Measurements from ENCODE around the gene CDH4. TPM values are rescaled to one million over a fixed set of nuclear protein-coding genes. Genes with fewer than 3 reads are reported as not detected.

CDH4 gene
- total RNA-seq, 1 donor from 2014 or later: 3.2 TPM

DNA sequence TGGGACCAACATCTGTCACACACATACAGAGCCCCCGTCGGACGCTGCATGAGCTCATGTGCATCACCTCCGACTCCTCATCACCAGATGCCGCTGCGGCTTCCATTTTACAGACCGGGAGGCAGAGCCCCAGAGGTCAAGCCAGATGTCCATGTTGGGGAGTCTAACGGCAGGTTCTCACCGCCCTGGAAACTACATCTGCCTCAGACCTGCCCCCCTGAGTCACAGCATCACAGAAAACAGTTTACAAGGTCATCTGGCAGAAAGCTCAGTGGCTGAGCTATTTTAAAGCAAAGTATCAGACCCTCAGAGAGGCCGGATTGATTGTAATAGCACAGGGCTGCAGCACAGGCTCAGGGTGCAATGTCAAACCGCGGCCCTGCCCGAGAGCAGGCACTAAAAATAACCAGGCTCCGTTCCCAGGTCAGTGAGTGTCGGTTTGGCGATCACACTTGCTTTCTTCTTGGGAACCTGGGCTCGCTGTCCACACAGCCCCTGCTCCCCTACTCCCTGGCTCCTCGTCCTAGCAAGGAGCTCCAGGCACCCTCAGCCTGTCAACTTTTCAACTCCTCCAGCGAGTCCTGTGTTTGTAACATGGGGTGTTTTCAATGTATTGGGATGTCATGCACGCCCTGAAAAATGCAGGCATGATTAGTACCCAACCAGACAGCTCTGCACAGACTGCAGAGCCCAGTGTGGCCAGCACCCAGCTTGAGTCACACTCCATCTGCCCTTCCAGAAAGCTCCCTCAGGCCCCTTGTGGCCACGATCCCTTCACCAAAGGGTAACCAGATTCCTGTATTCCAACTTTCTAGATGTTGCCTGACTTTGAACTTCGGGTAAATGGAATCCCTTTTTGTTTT, 264.5 kb downstream of the CDH4 start:
- no peak for FAIRE-seq
- H3K9me3 ChIP-seq (ENCODE audit: insufficient read depth, low read depth, low read length): no peaks in the 10 kb centered on the region
- Mint-ChIP-seq H3K9me3 (ENCODE audit: unreplicated experiment) (no peaks in the 10 kb centered on the region), H3K27ac (ENCODE audit: unreplicated experiment) (no peak overlapping the region), H3K27me3 (ENCODE audit: low read depth, unreplicated experiment) (peaks cover 15% of the 10 kb centered on the region), H3K36me3 (ENCODE audit: low read depth, unreplicated experiment) (no peaks in the 10 kb centered on the region), H3K4me3 (ENCODE audit: unreplicated experiment) (no peak overlapping the region), H3K4me1 (ENCODE audit: low read depth, unreplicated experiment) (peaks cover 22% of the 10 kb centered on the region)
- H3K9ac ChIP-seq (ENCODE audit: low read length): no peak overlapping the region
- H3K79me2 ChIP-seq (ENCODE audit: insufficient read depth, low read length): no peaks in the 10 kb centered on the region
- peak; percentile 25 for DNase-seq (ENCODE audit: low read depth)
- H3K4me1 ChIP-seq (ENCODE audit: insufficient read depth, low read length): peaks cover 15% of the 10 kb centered on the region
- no peak overlapping the region for H3K4me3 ChIP-seq (ENCODE audit: insufficient read depth, low read depth, low read length)
- H3K27me3 ChIP-seq (ENCODE audit: insufficient read depth, low read length): no peaks in the 10 kb centered on the region
- no peaks in the 10 kb centered on the region for H3K36me3 ChIP-seq (ENCODE audit: insufficient read depth, low read length)
- TF ChIP-seq EZH2 (IDR thresholded peaks at IDR 0.05; ENCODE audit: insufficient read depth, low read length): no peak
- TF ChIP-seq, protein P1, sequence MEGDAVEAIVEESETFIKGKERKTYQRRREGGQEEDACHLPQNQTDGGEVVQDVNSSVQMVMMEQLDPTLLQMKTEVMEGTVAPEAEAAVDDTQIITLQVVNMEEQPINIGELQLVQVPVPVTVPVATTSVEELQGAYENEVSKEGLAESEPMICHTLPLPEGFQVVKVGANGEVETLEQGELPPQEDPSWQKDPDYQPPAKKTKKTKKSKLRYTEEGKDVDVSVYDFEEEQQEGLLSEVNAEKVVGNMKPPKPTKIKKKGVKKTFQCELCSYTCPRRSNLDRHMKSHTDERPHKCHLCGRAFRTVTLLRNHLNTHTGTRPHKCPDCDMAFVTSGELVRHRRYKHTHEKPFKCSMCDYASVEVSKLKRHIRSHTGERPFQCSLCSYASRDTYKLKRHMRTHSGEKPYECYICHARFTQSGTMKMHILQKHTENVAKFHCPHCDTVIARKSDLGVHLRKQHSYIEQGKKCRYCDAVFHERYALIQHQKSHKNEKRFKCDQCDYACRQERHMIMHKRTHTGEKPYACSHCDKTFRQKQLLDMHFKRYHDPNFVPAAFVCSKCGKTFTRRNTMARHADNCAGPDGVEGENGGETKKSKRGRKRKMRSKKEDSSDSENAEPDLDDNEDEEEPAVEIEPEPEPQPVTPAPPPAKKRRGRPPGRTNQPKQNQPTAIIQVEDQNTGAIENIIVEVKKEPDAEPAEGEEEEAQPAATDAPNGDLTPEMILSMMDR (IDR thresholded peaks at IDR 0.05; ENCODE audit: insufficient read depth, low read depth, low read length): no peak
- H4K20me1 ChIP-seq (ENCODE audit: insufficient read depth, low read length): peaks cover 22% of the 10 kb centered on the region
- peak overlapping the region; percentile 31 for H3K4me2 ChIP-seq (ENCODE audit: low read length)
- H3K27ac ChIP-seq (ENCODE audit: low read depth, low read length): no peak overlapping the region
- no peak overlapping the region for H2AFZ ChIP-seq (ENCODE audit: low read depth, low read length)

DNA sequence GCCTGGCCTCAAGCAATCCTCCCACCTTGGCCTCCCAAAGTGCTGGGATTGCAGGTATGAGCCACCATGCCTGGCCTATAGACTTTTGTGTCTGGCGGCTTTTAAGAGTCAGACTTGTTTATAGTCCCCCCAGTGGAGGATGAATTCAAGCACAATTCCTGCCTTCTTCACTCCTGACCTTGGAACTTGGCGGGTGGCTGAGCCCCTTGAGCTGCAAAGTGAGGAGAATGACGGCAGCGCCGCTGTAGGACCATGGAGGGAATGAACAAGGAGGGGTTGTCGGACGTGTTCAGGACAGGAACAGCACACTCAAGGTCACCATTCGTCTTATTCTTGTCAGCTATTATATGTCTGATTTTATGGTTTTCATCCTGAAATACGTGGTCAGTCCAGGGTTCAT, 265.4 kb downstream of the CDH4 start:
- no peak for FAIRE-seq
- Histone ChIP-seq H3K4me1 (ENCODE audit: insufficient read depth, low read length) (peaks cover 21% of the 10 kb centered on the region), H2AFZ (ENCODE audit: low read depth, low read length) (no peak overlapping the region), H3K36me3 (ENCODE audit: insufficient read depth, low read length) (no peaks in the 10 kb centered on the region), H4K20me1 (ENCODE audit: insufficient read depth, low read length) (peaks cover 22% of the 10 kb centered on the region), H3K4me3 (ENCODE audit: insufficient read depth, low read depth, low read length) (no peak overlapping the region), H3K4me2 (ENCODE audit: low read length) (no peak overlapping the region), H3K27me3 (ENCODE audit: insufficient read depth, low read length) (no peaks in the 10 kb centered on the region), H3K79me2 (ENCODE audit: insufficient read depth, low read length) (no peaks in the 10 kb centered on the region), H3K9ac (ENCODE audit: low read length) (no peak overlapping the region), H3K9me3 (ENCODE audit: insufficient read depth, low read depth, low read length) (no peaks in the 10 kb centered on the region), H3K27ac (ENCODE audit: low read depth, low read length) (no peak overlapping the region)
- no peak for DNase-seq (ENCODE audit: low read depth)
- Mint-ChIP-seq H3K27ac (ENCODE audit: unreplicated experiment) (no peak overlapping the region), H3K27me3 (ENCODE audit: low read depth, unreplicated experiment) (peaks cover 11% of the 10 kb centered on the region), H3K36me3 (ENCODE audit: low read depth, unreplicated experiment) (no peaks in the 10 kb centered on the region), H3K4me3 (ENCODE audit: unreplicated experiment) (no peak overlapping the region), H3K9me3 (ENCODE audit: unreplicated experiment) (no peaks in the 10 kb centered on the region), H3K4me1 (ENCODE audit: low read depth, unreplicated experiment) (peaks cover 25% of the 10 kb centered on the region)
- TF ChIP-seq, protein P1 (IDR thresholded peaks at IDR 0.05; ENCODE audit: insufficient read depth, low read depth, low read length): no peak
- no peak for TF ChIP-seq EZH2 (IDR thresholded peaks at IDR 0.05; ENCODE audit: insufficient read depth, low read length)

DNA sequence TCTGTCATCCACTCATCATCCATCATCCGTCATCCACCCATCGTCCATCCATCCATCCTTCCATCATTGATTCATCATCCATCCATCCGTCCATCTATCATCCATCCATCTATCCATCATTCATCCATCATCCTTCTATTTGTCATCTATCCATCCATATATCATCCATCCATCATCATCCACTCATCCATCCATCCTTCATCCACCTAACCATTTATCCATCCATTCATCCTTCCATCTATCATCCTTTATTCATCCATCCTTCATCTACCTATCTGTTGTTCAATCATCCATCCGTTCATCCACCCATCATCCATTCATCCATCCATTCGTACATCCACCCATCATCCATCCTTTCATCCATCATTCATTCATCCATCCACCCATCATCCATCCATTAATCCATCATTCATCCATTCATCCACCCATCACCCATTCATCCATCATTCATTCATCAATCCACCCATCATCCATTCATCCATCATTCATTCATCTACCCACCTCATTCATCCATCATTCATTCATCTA, 266.4 kb downstream of the CDH4 start:
- H3K27ac Mint-ChIP-seq (ENCODE audit: unreplicated experiment): no peak overlapping the region
- H3K36me3 ChIP-seq (ENCODE audit: insufficient read depth, low read length): no peaks in the 10 kb centered on the region
- no peak overlapping the region for H3K4me3 Mint-ChIP-seq (ENCODE audit: unreplicated experiment)
- no peak for TF ChIP-seq EZH2 (IDR thresholded peaks at IDR 0.05; ENCODE audit: insufficient read depth, low read length)
- TF ChIP-seq, protein P1 (IDR thresholded peaks at IDR 0.05; ENCODE audit: insufficient read depth, low read depth, low read length): no peak
- no peak overlapping the region for H2AFZ ChIP-seq (ENCODE audit: low read depth, low read length)
- H3K4me1 Mint-ChIP-seq (ENCODE audit: low read depth, unreplicated experiment): peaks cover 25% of the 10 kb centered on the region
- DNase-seq (ENCODE audit: low read depth) (no peak), FAIRE-seq (no peak)
- H3K4me2 ChIP-seq (ENCODE audit: low read length): no peak overlapping the region
- no peaks in the 10 kb centered on the region for H3K27me3 ChIP-seq (ENCODE audit: insufficient read depth, low read length)
- H3K4me3 ChIP-seq (ENCODE audit: insufficient read depth, low read depth, low read length): no peak overlapping the region
- peaks cover 21% of the 10 kb centered on the region for H3K4me1 ChIP-seq (ENCODE audit: insufficient read depth, low read length)
- peaks cover 12% of the 10 kb centered on the region for H3K27me3 Mint-ChIP-seq (ENCODE audit: low read depth, unreplicated experiment)
- no peaks in the 10 kb centered on the region for H3K9me3 Mint-ChIP-seq (ENCODE audit: unreplicated experiment)
- H4K20me1 ChIP-seq (ENCODE audit: insufficient read depth, low read length): peaks cover 17% of the 10 kb centered on the region
- no peak overlapping the region for H3K9ac ChIP-seq (ENCODE audit: low read length)
- no peaks in the 10 kb centered on the region for H3K79me2 ChIP-seq (ENCODE audit: insufficient read depth, low read length)
- H3K9me3 ChIP-seq (ENCODE audit: insufficient read depth, low read depth, low read length): no peaks in the 10 kb centered on the region
- H3K36me3 Mint-ChIP-seq (ENCODE audit: low read depth, unreplicated experiment): no peaks in the 10 kb centered on the region
- H3K27ac ChIP-seq (ENCODE audit: low read depth, low read length): no peak overlapping the region

All from astrocyte (in vitro differentiated cells and primary cell).